H9 (cell line): Measurements from ENCODE around the gene MRPS10. TPM values are rescaled to one million over a fixed set of nuclear protein-coding genes. Genes with fewer than 3 reads are reported as not detected.

Experiments used
- DNase-seq: peaks from one replicate; pipeline ENCODE4 v3.0.0-alpha.2; 2017
- H2AFZ ChIP-seq: one replicate; pipeline ENCODE4 v1.6.1; 2013; ENCODE audit warnings: mild to moderate bottlenecking, low read length, control low read depth, moderate library complexity
- H2AK5ac ChIP-seq: 2 replicates; pipeline ENCODE4 v1.6.1; 2013; ENCODE audit warnings: low read length, control low read depth, mixed read lengths; ENCODE audit not compliant: insufficient read length
- H2BK120ac ChIP-seq: one replicate; pipeline ENCODE4 v1.6.1; 2013; ENCODE audit warnings: low read depth, mild to moderate bottlenecking, low read length, control low read depth, inconsistent platforms; ENCODE audit not compliant: poor library complexity, severe bottlenecking
- H2BK12ac ChIP-seq: 2 replicates; pipeline ENCODE4 v1.6.1; 2013; ENCODE audit warnings: low read length, control low read depth, mixed read lengths, low read depth; ENCODE audit not compliant: insufficient read length
- H2BK15ac ChIP-seq: 2 replicates; pipeline ENCODE4 v1.6.1; 2013; ENCODE audit warnings: low read depth, low read length, control low read depth
- H2BK20ac ChIP-seq: one replicate; pipeline ENCODE4 v1.6.1; 2013; ENCODE audit warnings: low read depth, mild to moderate bottlenecking, low read length, control low read depth, inconsistent platforms; ENCODE audit not compliant: poor library complexity, severe bottlenecking
- H2BK5ac ChIP-seq: 2 replicates; pipeline ENCODE4 v1.6.1; 2013; ENCODE audit warnings: low read length, control low read depth, mixed read lengths; ENCODE audit not compliant: insufficient read length
- H3K14ac ChIP-seq: 2 replicates; pipeline ENCODE4 v1.6.1; 2013; ENCODE audit warnings: low read length, control low read depth; ENCODE audit not compliant: insufficient read depth
- H3K18ac ChIP-seq: 2 replicates; pipeline ENCODE4 v1.6.1; 2013; ENCODE audit warnings: low read depth, mild to moderate bottlenecking, mixed read lengths, low read length, control low read depth; ENCODE audit not compliant: insufficient read length
- H3K23ac ChIP-seq: 2 replicates; pipeline ENCODE4 v1.6.1; 2013; ENCODE audit warnings: low read length, control low read depth, mixed read lengths, low read depth; ENCODE audit not compliant: insufficient read length
- H3K23me2 ChIP-seq: 2 replicates; pipeline ENCODE4 v1.6.1; 2013; ENCODE audit warnings: low read depth, mild to moderate bottlenecking, mixed read lengths, low read length, control low read depth; ENCODE audit not compliant: insufficient read length, poor library complexity, severe bottlenecking
- H3K27ac ChIP-seq: 2 replicates; pipeline ENCODE4 v1.5.1; 2013; ENCODE audit warnings: low read length, control low read depth, mixed read lengths, low read depth; ENCODE audit not compliant: insufficient read length
- H3K27me3 ChIP-seq: 2 replicates; pipeline ENCODE4 v1.6.1; 2013; ENCODE audit warnings: low read length, control low read depth, inconsistent platforms; ENCODE audit not compliant: insufficient read depth
- H3K4ac ChIP-seq: 2 replicates; pipeline ENCODE4 v1.6.1; 2013; ENCODE audit warnings: low read depth, mild to moderate bottlenecking, control low read depth, inconsistent platforms, low read length, moderate library complexity
- H3K4me1 ChIP-seq: 2 replicates; pipeline ENCODE4 v1.6.1; 2013; ENCODE audit warnings: low read length, control low read depth, inconsistent platforms; ENCODE audit not compliant: insufficient read depth
- H3K4me2 ChIP-seq: 2 replicates; pipeline ENCODE4 v1.6.1; 2013; ENCODE audit warnings: low read length, control low read depth, mixed read lengths; ENCODE audit not compliant: insufficient read length, insufficient read depth
- H3K56ac ChIP-seq: 2 replicates; pipeline ENCODE4 v1.6.1; 2013; ENCODE audit warnings: low read depth, mild to moderate bottlenecking, mixed read lengths, low read length, control low read depth; ENCODE audit not compliant: insufficient read length
- H3K79me1 ChIP-seq: 2 replicates; pipeline ENCODE4 v1.6.1; 2013; ENCODE audit warnings: low read depth, mild to moderate bottlenecking, moderate library complexity, low read length, control low read depth, inconsistent platforms; ENCODE audit not compliant: insufficient read depth, poor library complexity, severe bottlenecking
- H3K79me2 ChIP-seq: 2 replicates; pipeline ENCODE4 v1.6.1; 2013; ENCODE audit warnings: low read length, control low read depth, inconsistent platforms; ENCODE audit not compliant: insufficient read depth
- H3K9ac ChIP-seq: 2 replicates; pipeline ENCODE4 v1.6.1; 2013; ENCODE audit warnings: low read length, control low read depth, mixed read lengths; ENCODE audit not compliant: insufficient read length; ENCODE audit errors: extremely low read depth
- H3K9me3 ChIP-seq: one replicate; pipeline ENCODE4 v1.6.1; 2013; ENCODE audit warnings: low read depth, low read length, inconsistent platforms; ENCODE audit not compliant: control insufficient read depth
- H3T11ph ChIP-seq: one replicate; pipeline ENCODE4 v1.6.1; 2013; ENCODE audit warnings: mild to moderate bottlenecking, low read length, control low read depth, inconsistent platforms
- H4K20me1 ChIP-seq: one replicate; pipeline ENCODE4 v1.6.1; 2013; ENCODE audit not compliant: control insufficient read depth, insufficient read length, insufficient read depth
- H4K5ac ChIP-seq: 2 replicates; pipeline ENCODE4 v1.6.1; 2013; ENCODE audit warnings: low read depth, mild to moderate bottlenecking, mixed read lengths, low read length, control low read depth; ENCODE audit not compliant: insufficient read length
- H4K8ac ChIP-seq: replicated peaks from 2 replicates; pipeline ENCODE4 v1.6.1; 2013; ENCODE audit warnings: low read length, control low read depth, mixed read lengths, low read depth; ENCODE audit not compliant: insufficient read length
- H4K91ac ChIP-seq: 2 replicates; pipeline ENCODE4 v1.6.1; 2013; ENCODE audit warnings: low read depth, mild to moderate bottlenecking, moderate library complexity, mixed read lengths, low read length, control low read depth; ENCODE audit not compliant: insufficient read length
- H3K27ac Mint-ChIP-seq, 3 experiments: 2 replicates in 2 of 3; 3 replicates in 1 of 3; pipeline ENCODE4 v1.8.0; 2020 to 2021; ENCODE audit warnings: mixed read lengths in 3 of 3, mild to moderate bottlenecking in 1 of 3, moderate library complexity in 1 of 3
- H3K27me3 Mint-ChIP-seq: 2 replicates; pipeline ENCODE4 v1.8.0; 2021; ENCODE audit warnings: low read depth, mild to moderate bottlenecking, moderate library complexity, mixed read lengths
- H3K36me3 Mint-ChIP-seq, 3 experiments: 2 replicates in 2 of 3; 3 replicates in 1 of 3; pipeline ENCODE4 v1.8.0; 2020 to 2021; ENCODE audit warnings: low read depth in 3 of 3, mixed read lengths in 3 of 3; ENCODE audit not compliant: insufficient read depth in 1 of 3
- H3K4me1 Mint-ChIP-seq, 2 experiments: 2 replicates each; pipeline ENCODE4 v1.8.0; 2020; ENCODE audit warnings: mixed read lengths in 2 of 2
- H3K4me3 Mint-ChIP-seq, 2 experiments: 2 replicates in 1 of 2; 3 replicates in 1 of 2; pipeline ENCODE4 v1.8.0; 2020 to 2021; ENCODE audit warnings: mild to moderate bottlenecking in 2 of 2, mixed read lengths in 2 of 2, moderate library complexity in 1 of 2
- H3K9me3 Mint-ChIP-seq, 2 experiments: 2 replicates in 1 of 2; 3 replicates in 1 of 2; pipeline ENCODE4 v1.8.0; 2020; ENCODE audit warnings: mild to moderate bottlenecking in 2 of 2, mixed read lengths in 2 of 2, moderate library complexity in 1 of 2
- CTCF ChIP-seq: fragments of 200-600 bp; sonication (generic); conservative IDR thresholded peaks from 3 replicates; pipeline ENCODE4 v1.8.0; 2021; ENCODE audit warnings: antibody characterized with exemption, mild to moderate bottlenecking
- whole genome bisulfite sequencing: extraction: QIAGEN DNeasy Blood & Tissue Kit; methylation state at CpG from one replicate; pipeline ENCODE4 v1.1.7; 2013; ENCODE audit warnings: missing lambda C conversion rate, low lambda C conversion rate, mixed read lengths; ENCODE audit not compliant: insufficient read length; ENCODE audit errors: extremely low coverage; 5-methylcytosine and 5-hydroxymethylcytosine counted together
- total RNA-seq: library from RNA; stranded (reverse); gene quantifications from 2 replicates; pipeline ENCODE4 v1.2.1, GENCODE V29; 2021

MRPS10 gene
- total RNA-seq, 1 experiment from 2014 or later = 33.9 TPM

GRCh38 chr6:42264852-42265390 lies 47.3 kb upstream of the MRPS10 start:
- H2BK12ac ChIP-seq = no peak overlapping the region
- no CpG with 5 or more reads among the region's 5 CpGs for WGBS

More at GRCh38 chr6:42264852-42265390, 47.3 kb upstream of the MRPS10 start:
- Histone ChIP-seq H3K56ac (no peak overlapping the region), H2BK20ac (no peak overlapping the region), H4K91ac (no peak overlapping the region), H4K20me1 (no peaks in the 10 kb centered on the region), H3K4me1 (no peaks in the 10 kb centered on the region), H3K4ac (no peak overlapping the region), H3K27me3 (no peaks in the 10 kb centered on the region), H3K18ac (no peak overlapping the region), H3K23ac (no peak overlapping the region), H3K79me1 (no peaks in the 10 kb centered on the region), H3K4me2 (no peak overlapping the region), H4K5ac (no peak overlapping the region), H2BK5ac (no peak overlapping the region), H3K9me3 (no peaks in the 10 kb centered on the region), H2BK120ac (no peak overlapping the region), H3T11ph (no peak overlapping the region), H2BK15ac (no peak overlapping the region), H3K14ac (no peak overlapping the region), H4K8ac (no peak overlapping the region), H2AFZ (no peak overlapping the region), H3K79me2 (no peaks in the 10 kb centered on the region), H3K23me2 (no peaks in the 10 kb centered on the region), H2AK5ac (no peak overlapping the region), H3K9ac (no peak overlapping the region), H3K27ac (no peak overlapping the region)
- no peak for TF ChIP-seq CTCF
- no peaks in the 10 kb centered on the region for H3K9me3 Mint-ChIP-seq
- no peak overlapping the region for H3K27ac Mint-ChIP-seq
- no peaks in the 10 kb centered on the region; the same call in 1 of the 2 replicates for H3K27me3 Mint-ChIP-seq
- no peak overlapping the region for H3K4me3 Mint-ChIP-seq
- DNase-seq = no peak
- peaks cover 28 to 34% (median 32%) of the 10 kb centered on the region in 3 experiments for H3K36me3 Mint-ChIP-seq
- peaks cover 21 to 34% of the 10 kb centered on the region in 2 experiments for H3K4me1 Mint-ChIP-seq
